ENCODE data around the gene MPZL1. TPM values are rescaled to one million over a fixed set of nuclear protein-coding genes. Genes with fewer than 3 reads are reported as not detected.
A peak's percentile ranks its signal among the peaks of the same experiment; 100 is the strongest.

Gene MPZL1
- total RNA-seq, 2 experiments from 2014 or later: 48.9 to 61.9 TPM

- no peaks in the 10 kb centered on the region for H3K9me2 ChIP-seq (ENCODE audit: insufficient read depth, low read length)
Measured at GRCh38 chr1:167713330-167714081, 8.3 kb upstream of the MPZL1 start.

GRCh38 chr1:167714098-167714438 lies 7.7 kb upstream of the MPZL1 start:
- BruUV-seq (replicated peaks): no TSS peak
- H3K4me1 ChIP-seq (ENCODE audit: insufficient read depth, low read length, poor library complexity, severe bottlenecking): peaks cover 41% of the 10 kb centered on the region
- no peaks in the 10 kb centered on the region for H3K9me3 ChIP-seq (ENCODE audit: low read length)
- peak overlapping the region; percentile 75 for H3K4me3 ChIP-seq (ENCODE audit: low read depth, low read length, poor library complexity, severe bottlenecking)
- intact Hi-C loops (cut with micrococcal nuclease; ENCODE audit: unreplicated experiment): loop anchor here (1.0 to 2.0 kb wide), 2 partner anchors 89 to 223 kb away; partner anchors contain the start of genes DCAF6 and MPC2
- no peaks in the 10 kb centered on the region for H3K36me3 ChIP-seq (ENCODE audit: insufficient read depth, low read length)
- ChIA-PET CTCF (ENCODE audit: unreplicated experiment) (interaction anchor here (1.1 kb wide), 1 partner anchor 112 kb away, joined by 3 read pairs; no protein-coding TSS in a partner anchor), POLR2A (interaction anchor here (0.6 to 2.7 kb wide), 6 partner anchors 9 to 267 kb away, joined by 3 to 10 read pairs (median 6); no protein-coding TSS in a partner anchor)
- H3K4me2 ChIP-seq (ENCODE audit: low read length): peak overlapping the region; percentile 86
- H2AFZ ChIP-seq (ENCODE audit: low read length): peak overlapping the region; percentile 86
- no peaks in the 10 kb centered on the region for H3K9me2 ChIP-seq (ENCODE audit: insufficient read depth, low read length)
- H3K79me2 ChIP-seq (ENCODE audit: insufficient read depth, low read depth, low read length): no peaks in the 10 kb centered on the region
- TF ChIP-seq CTCF (conservative IDR thresholded peaks at IDR 0.05; ENCODE audit: low read length) (no peak), EZH2phosphoT487 (IDR thresholded peaks at IDR 0.05; ENCODE audit: borderline replicate concordance, low read depth, low read length) (no peak)
- no peaks in the 10 kb centered on the region for H4K20me1 ChIP-seq (ENCODE audit: insufficient read depth, low read length)
- peak overlapping the region; percentile 73 for H3K27ac ChIP-seq (ENCODE audit: low read depth, low read length, poor library complexity, severe bottlenecking)
- no peak for DNase-seq (ENCODE audit: low spot score)

More at GRCh38 chr1:167713330-167714081, 8.3 kb upstream of the MPZL1 start:
- no peaks in the 10 kb centered on the region for H4K20me1 ChIP-seq (ENCODE audit: insufficient read depth, low read length)
- H3K4me2 ChIP-seq (ENCODE audit: low read length): peak overlapping the region; percentile 86
- no peaks in the 10 kb centered on the region for H3K36me3 ChIP-seq (ENCODE audit: insufficient read depth, low read length)
- peak; percentile 37 for DNase-seq (ENCODE audit: low spot score)
- H2AFZ ChIP-seq (ENCODE audit: low read length): peak overlapping the region; percentile 86
- peak overlapping the region; percentile 75 for H3K4me3 ChIP-seq (ENCODE audit: low read depth, low read length, poor library complexity, severe bottlenecking)
- ChIA-PET CTCF (ENCODE audit: unreplicated experiment) (interaction anchor here (1.1 kb wide), 1 partner anchor 111 kb away, joined by 3 read pairs; no protein-coding TSS in a partner anchor), POLR2A (interaction anchor here (0.5 to 2.6 kb wide), 8 partner anchors 8 to 174 kb away, joined by 3 to 9 read pairs (median 4); no protein-coding TSS in a partner anchor)
- TF ChIP-seq CTCF (conservative IDR thresholded peaks at IDR 0.05; ENCODE audit: low read length): no peak
- TF ChIP-seq EZH2phosphoT487 (IDR thresholded peaks at IDR 0.05; ENCODE audit: borderline replicate concordance, low read depth, low read length): no peak
- no peaks in the 10 kb centered on the region for H3K79me2 ChIP-seq (ENCODE audit: insufficient read depth, low read depth, low read length)
- peaks cover 41% of the 10 kb centered on the region for H3K4me1 ChIP-seq (ENCODE audit: insufficient read depth, low read length, poor library complexity, severe bottlenecking)
- no peak overlapping the region for H3K27ac ChIP-seq (ENCODE audit: low read depth, low read length, poor library complexity, severe bottlenecking)
- no peaks in the 10 kb centered on the region for H3K9me3 ChIP-seq (ENCODE audit: low read length)
- no TSS peak for BruUV-seq (replicated peaks)
- intact Hi-C loops (cut with micrococcal nuclease; ENCODE audit: unreplicated experiment): loop anchor here (1.0 to 2.0 kb wide), 2 partner anchors 90 to 223 kb away; partner anchors contain the start of genes DCAF6 and MPC2
